Retinal pigment epithelial cell (primary cell): Measurements from ENCODE around the gene S100A10.

Source experiments
- DNase-seq: peaks from one replicate; pipeline ENCODE4 v3.0.0-alpha.2; 2010; ENCODE audit warnings: low read depth
- H3K4me3 ChIP-seq: 2 replicates; pipeline ENCODE4 v1.5.1; 2011; ENCODE audit warnings: mild to moderate bottlenecking, low read length, control low read depth, moderate library complexity
- CTCF ChIP-seq: conservative IDR thresholded peaks from 2 replicates; pipeline ENCODE4 v1.5.1; 2011; ENCODE audit warnings: low read depth, low read length, control low read depth, inconsistent platforms

The S100A10 gene

GRCh38 chr1:151993734-151994496, at the start of gene S100A10:
TSS of gene S100A10 (minus strand) at chr1:151993859. CDS start at chr1:151986230, 7,629 bp downstream.
- peak within 1 kb of the TSS; percentile 78 for H3K4me3 ChIP-seq
- TF ChIP-seq CTCF, result no peak
- DNase-seq, result no peak

DNA sequence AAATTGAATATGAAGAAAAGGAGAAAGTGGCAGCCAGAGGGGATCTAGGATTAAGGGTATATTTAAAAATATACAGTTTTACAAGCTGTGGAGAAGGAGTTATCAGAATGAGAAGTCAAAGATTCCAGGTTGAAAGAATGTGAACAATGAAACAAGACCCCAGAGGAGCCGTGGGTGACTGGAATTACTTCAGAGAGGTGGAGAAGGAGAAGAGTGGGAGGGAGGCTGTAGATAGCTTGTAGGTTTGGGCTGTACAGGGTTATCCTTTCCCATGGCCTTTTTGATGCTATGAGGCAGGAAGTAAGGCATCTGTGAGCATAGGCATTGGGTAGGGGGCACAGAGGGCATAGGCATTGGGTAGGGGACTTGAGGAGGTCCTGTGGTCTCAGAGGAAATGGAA, 48.4 kb upstream of the S100A10 start:
- DNase-seq, result no peak
- no peak for TF ChIP-seq CTCF
- no peak overlapping the region for H3K4me3 ChIP-seq

GRCh38 chr1:152039886-152040285, 46.2 kb upstream of the S100A10 start:
- DNase-seq, result no peak
- no peak for TF ChIP-seq CTCF
- no peak overlapping the region for H3K4me3 ChIP-seq

DNA sequence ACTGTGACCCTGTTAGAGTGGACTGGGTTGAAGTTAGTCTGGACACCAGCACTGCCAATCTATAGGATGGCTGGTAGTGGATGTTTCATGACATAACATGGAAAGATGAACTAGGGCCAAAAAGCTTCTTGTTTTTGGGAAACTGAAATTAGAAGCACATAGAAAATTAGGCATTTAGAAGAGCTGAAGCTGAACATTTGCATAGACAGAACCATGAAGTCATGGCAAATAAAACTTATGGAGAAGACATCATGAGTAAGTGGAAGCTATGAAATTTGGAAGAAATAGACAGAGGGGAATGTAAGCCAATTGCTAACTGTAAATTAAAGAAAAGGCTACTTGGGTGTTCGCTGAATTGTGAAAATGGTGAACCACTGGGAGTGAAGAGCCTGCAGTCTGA, 45.8 kb upstream of the S100A10 start:
- DNase-seq, result no peak
- TF ChIP-seq CTCF, result no peak
- H3K4me3 ChIP-seq, result no peak overlapping the region

GRCh38 chr1:152038871-152039270, 45.2 kb upstream of the S100A10 start:
- no peak for TF ChIP-seq CTCF
- no peak for DNase-seq
- H3K4me3 ChIP-seq, result no peak overlapping the region

- peak within 1 kb of the TSS; percentile 90 for H3K4me3 ChIP-seq
- TF ChIP-seq CTCF, result no peak
- peak; percentile 46 for DNase-seq
Measured at GRCh38 chr1:152036267-152037216, 42.9 kb upstream of the S100A10 start, which contains the start of gene S100A11. TSS of gene S100A11 (minus strand) at chr1:152037004. CDS start at chr1:152036915, 89 bp downstream.
